ENCODE measurements around the gene OAS1.

OAS1 gene

GRCh38 chr12:112964915-112965314 is 58.2 kb downstream of the OAS1 start:
- DNase-seq (ENCODE audit: low spot score) (no peak), FAIRE-seq (no peak)

GRCh38 chr12:112965643-112966042 is 58.9 kb downstream of the OAS1 start:
- no peak for FAIRE-seq
- DNase-seq (ENCODE audit: low spot score) = no peak

GRCh38 chr12:112967306-112967705 is 60.5 kb downstream of the OAS1 start:
- DNase-seq (ENCODE audit: low spot score) = no peak
- FAIRE-seq = no peak

GRCh38 chr12:112967858-112968257 is 61.1 kb downstream of the OAS1 start:
- DNase-seq (ENCODE audit: low spot score) = no peak
- FAIRE-seq = no peak
